ENCODE measurements around the gene PYM1. TPM values are rescaled to one million over a fixed set of nuclear protein-coding genes. Genes with fewer than 3 reads are reported as not detected.
A peak's percentile ranks its signal among the peaks of the same experiment; 100 is the strongest.

The PYM1 gene
- total RNA-seq, 1 donor from 2014 or later, result 41.7 TPM

GRCh38 chr12:55933799-55934742 lies 6.4 kb upstream of the PYM1 start:
- Mint-ChIP-seq H3K4me1 (peaks cover 53% of the 10 kb centered on the region), H3K27me3 (no peaks in the 10 kb centered on the region), H3K27ac (peak overlapping the region; percentile 3), H3K9me3 (no peaks in the 10 kb centered on the region), H3K4me3 (no peak overlapping the region), H3K36me3 (ENCODE audit: low read depth) (peaks cover 56% of the 10 kb centered on the region)
- no peak for ATAC-seq (ENCODE audit: low read depth)
- intact Hi-C loops (cut with micrococcal nuclease), result no loop called here
- POLR2A ChIA-PET, result interaction anchor here (0.5 to 3.2 kb wide), 5 partner anchors 10 to 195 kb away, joined by 3 to 19 read pairs (median 9); partner anchors contain the start of genes DNAJC14, ORMDL2, RAB5B and SARNP
- DNase-seq, result no peak
- TF ChIP-seq, protein P1, sequence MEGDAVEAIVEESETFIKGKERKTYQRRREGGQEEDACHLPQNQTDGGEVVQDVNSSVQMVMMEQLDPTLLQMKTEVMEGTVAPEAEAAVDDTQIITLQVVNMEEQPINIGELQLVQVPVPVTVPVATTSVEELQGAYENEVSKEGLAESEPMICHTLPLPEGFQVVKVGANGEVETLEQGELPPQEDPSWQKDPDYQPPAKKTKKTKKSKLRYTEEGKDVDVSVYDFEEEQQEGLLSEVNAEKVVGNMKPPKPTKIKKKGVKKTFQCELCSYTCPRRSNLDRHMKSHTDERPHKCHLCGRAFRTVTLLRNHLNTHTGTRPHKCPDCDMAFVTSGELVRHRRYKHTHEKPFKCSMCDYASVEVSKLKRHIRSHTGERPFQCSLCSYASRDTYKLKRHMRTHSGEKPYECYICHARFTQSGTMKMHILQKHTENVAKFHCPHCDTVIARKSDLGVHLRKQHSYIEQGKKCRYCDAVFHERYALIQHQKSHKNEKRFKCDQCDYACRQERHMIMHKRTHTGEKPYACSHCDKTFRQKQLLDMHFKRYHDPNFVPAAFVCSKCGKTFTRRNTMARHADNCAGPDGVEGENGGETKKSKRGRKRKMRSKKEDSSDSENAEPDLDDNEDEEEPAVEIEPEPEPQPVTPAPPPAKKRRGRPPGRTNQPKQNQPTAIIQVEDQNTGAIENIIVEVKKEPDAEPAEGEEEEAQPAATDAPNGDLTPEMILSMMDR (IDR thresholded peaks at IDR 0.05), result no peak
- CTCF ChIA-PET, result interaction anchor here (0.5 to 5.7 kb wide), 6 partner anchors 9 to 224 kb away, joined by 3 to 33 read pairs (median 4); partner anchors contain the start of genes ORMDL2 and SARNP

DNA sequence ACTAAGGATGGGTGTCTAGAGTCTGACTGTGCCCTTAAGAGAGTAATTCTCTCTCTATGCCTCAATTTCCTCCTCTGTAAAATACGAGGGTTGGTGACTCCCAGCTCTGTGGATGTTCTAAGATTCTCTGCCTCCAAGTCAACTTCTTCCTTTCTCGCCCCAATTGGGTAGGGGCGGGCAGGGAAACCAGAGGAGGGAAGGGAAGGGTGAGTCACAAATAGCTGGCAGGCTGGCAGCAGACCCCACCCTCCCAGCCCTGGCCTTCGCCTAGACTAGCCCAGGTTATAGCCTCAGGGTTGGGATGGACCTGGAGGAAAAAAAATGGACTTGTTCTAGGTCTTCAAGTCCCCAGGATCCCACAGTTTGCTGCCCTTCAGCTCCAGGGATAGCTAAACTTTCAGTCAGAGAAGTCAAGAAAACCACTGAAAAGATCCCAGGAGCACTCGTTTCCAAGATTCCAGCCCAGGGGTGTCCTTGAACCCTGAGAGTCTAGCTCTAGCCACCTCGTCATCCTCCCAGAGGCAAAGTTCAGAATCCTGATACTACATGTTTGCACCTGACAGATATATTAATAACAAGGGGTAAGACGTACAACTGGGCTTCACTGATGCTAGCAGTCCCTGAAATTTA lies 5.6 kb upstream of the PYM1 start:
- intact Hi-C loops (cut with micrococcal nuclease), result no loop called here
- H3K4me1 Mint-ChIP-seq, result peaks cover 60% of the 10 kb centered on the region
- TF ChIP-seq, protein P1 (IDR thresholded peaks at IDR 0.05), result no peak
- H3K36me3 Mint-ChIP-seq (ENCODE audit: low read depth), result peaks cover 48% of the 10 kb centered on the region
- no peaks in the 10 kb centered on the region for H3K9me3 Mint-ChIP-seq
- CTCF ChIA-PET, result interaction anchor here (0.5 to 5.7 kb wide), 3 partner anchors 116 to 199 kb away, joined by 3 to 33 read pairs (median 4); partner anchors contain the start of genes ORMDL2 and SARNP
- H3K27me3 Mint-ChIP-seq, result no peaks in the 10 kb centered on the region
- ATAC-seq (ENCODE audit: low read depth) (no peak), DNase-seq (no peak)
- H3K4me3 Mint-ChIP-seq, result peak overlapping the region; percentile 92
- peak overlapping the region; percentile 98 for H3K27ac Mint-ChIP-seq
- POLR2A ChIA-PET, result interaction anchor here (0.6 to 3.2 kb wide), 4 partner anchors 29 to 115 kb away, joined by 4 to 19 read pairs (median 12); partner anchors contain the start of genes DNAJC14, ORMDL2, RAB5B and SARNP

- Mint-ChIP-seq H3K4me1 (peaks cover 65% of the 10 kb centered on the region), H3K27ac (peak overlapping the region; percentile 98), H3K27me3 (no peaks in the 10 kb centered on the region), H3K4me3 (peak overlapping the region; percentile 92), H3K9me3 (no peaks in the 10 kb centered on the region), H3K36me3 (ENCODE audit: low read depth) (peaks cover 45% of the 10 kb centered on the region)
- TF ChIP-seq, protein P1 (IDR thresholded peaks at IDR 0.05), result no peak
- DNase-seq, result peak; percentile 27
- ATAC-seq (ENCODE audit: low read depth), result peak; percentile 42
- CTCF ChIA-PET, result interaction anchor here (1.2 to 5.7 kb wide), 2 partner anchors 115 to 194 kb away, joined by 3 to 33 read pairs; partner anchors contain the start of genes ORMDL2 and SARNP
- intact Hi-C loops (cut with micrococcal nuclease), result no loop called here
- POLR2A ChIA-PET, result interaction anchor here (1.2 to 6.8 kb wide), 6 partner anchors 42 to 184 kb away, joined by 5 to 69 read pairs (median 12); partner anchors contain the start of genes DNAJC14, ORMDL2, RAB5B and SARNP
Observed at GRCh38 chr12:55932551-55932910, 4.8 kb upstream of the PYM1 start.

DNA sequence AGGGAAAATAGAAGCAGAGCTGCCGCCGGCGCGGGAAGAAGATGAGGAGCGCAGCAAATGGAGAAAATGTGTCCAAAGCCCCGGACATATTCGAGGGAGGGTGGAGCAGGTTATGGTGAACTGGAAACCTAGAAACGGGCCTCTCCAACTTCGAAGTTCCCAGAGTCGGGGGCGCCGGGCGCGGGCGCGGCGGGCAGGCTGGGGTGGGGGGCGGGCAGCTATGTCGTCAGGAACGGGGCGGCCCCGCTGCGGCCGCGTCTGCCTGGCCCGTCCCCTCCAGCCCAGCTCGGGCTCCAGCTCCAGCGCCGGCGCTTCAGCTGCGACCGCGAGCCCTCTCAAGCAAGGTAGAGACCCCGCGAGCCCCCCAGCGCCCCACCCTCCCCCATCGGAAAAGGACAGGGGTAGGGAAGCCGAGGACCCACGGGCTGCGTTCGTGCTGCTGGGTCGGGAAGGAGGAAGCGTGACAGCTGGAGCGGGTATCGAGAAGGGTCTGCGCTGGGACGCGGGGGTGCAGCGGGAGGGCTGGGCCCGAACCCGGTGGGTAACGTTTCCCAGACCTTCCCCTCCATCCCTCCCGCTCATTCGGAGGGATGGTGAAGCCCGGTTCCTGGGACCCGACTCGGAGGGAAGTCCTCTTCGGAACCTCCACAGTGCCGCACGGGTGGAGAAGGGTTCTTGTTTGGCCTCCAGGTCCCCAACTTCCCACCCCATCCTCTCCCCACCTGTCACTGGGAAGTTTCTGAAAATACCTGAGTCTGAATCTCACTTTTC lies 4.3 kb upstream of the PYM1 start:
- Mint-ChIP-seq H3K27ac (peak overlapping the region; percentile 98), H3K36me3 (ENCODE audit: low read depth) (peaks cover 44% of the 10 kb centered on the region), H3K27me3 (no peaks in the 10 kb centered on the region), H3K9me3 (no peaks in the 10 kb centered on the region), H3K4me1 (peaks cover 65% of the 10 kb centered on the region), H3K4me3 (peak overlapping the region; percentile 92)
- intact Hi-C loops (cut with micrococcal nuclease), result loop anchor here (1.0 to 2.0 kb wide), 2 partner anchors 41 to 75 kb away; no protein-coding TSS in a partner anchor
- POLR2A ChIA-PET, result interaction anchor here (0.6 to 6.8 kb wide), 9 partner anchors 8 to 1062 kb away, joined by 3 to 69 read pairs (median 6); partner anchors contain the start of genes DNAJC14, ORMDL2, RAB5B and SARNP
- DNase-seq (peak; percentile 44), ATAC-seq (ENCODE audit: low read depth) (no peak)
- CTCF ChIA-PET, result interaction anchor here (0.7 to 5.7 kb wide), 5 partner anchors 8 to 207 kb away, joined by 3 to 33 read pairs (median 3); partner anchors contain the start of genes ORMDL2, RAB5B and SARNP
- TF ChIP-seq, protein P1 (IDR thresholded peaks at IDR 0.05), result no peak
